Vagina (tissue), 2 donors: Measurements from ENCODE around the gene EDN1.

Source experiments
- POLR2A ChIP-seq, 2 donors: fragments of 450-650 bp; IDR thresholded peaks; one replicate each; pipeline ENCODE4 v1.6.1; 2017; ENCODE audit warnings: antibody characterized with exemption in 2 of 2, mild to moderate bottlenecking in 2 of 2, moderate library complexity in 2 of 2
- POLR2AphosphoS5 ChIP-seq, 2 donors: sonication (generic); formaldehyde crosslinking; IDR thresholded peaks; one replicate each; pipeline ENCODE4 v1.9.0; 2017; ENCODE audit warnings: antibody characterized with exemption in 2 of 2, mild to moderate bottlenecking in 2 of 2, low read depth in 1 of 2; ENCODE audit not compliant: insufficient read depth in 1 of 2
- TF ChIP-seq, protein P1 (sequence below), 3 experiments: fragments of 450-650 bp in 2 of 3; fragments of 200-600 bp in 1 of 3; sonication (generic) in 1 of 3; IDR thresholded peaks; one replicate each; pipeline ENCODE4 v1.5.1; 2017 to 2019; ENCODE audit warnings: antibody characterized with exemption in 3 of 3, mild to moderate bottlenecking in 2 of 3, moderate library complexity in 2 of 3

DNA sequence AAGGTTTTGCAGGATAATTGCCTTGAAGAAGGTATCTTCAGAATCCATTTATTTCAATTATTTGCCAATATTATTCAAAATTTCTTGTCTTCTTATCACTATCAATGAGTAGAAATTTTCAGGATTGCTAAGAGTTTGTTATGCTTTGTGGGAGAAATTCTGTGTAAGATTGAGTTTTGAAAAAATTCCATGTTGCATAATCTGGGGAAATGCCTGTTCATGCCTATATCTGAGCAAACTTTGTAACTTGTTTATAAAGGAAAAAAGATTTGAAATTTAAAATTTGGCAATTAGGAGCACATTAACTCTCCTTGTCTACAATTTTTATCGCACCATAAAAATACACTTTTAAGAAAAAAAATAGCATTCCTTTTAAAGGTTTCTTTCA is 39.8 kb upstream of the EDN1 start:
- TF ChIP-seq, protein P1, sequence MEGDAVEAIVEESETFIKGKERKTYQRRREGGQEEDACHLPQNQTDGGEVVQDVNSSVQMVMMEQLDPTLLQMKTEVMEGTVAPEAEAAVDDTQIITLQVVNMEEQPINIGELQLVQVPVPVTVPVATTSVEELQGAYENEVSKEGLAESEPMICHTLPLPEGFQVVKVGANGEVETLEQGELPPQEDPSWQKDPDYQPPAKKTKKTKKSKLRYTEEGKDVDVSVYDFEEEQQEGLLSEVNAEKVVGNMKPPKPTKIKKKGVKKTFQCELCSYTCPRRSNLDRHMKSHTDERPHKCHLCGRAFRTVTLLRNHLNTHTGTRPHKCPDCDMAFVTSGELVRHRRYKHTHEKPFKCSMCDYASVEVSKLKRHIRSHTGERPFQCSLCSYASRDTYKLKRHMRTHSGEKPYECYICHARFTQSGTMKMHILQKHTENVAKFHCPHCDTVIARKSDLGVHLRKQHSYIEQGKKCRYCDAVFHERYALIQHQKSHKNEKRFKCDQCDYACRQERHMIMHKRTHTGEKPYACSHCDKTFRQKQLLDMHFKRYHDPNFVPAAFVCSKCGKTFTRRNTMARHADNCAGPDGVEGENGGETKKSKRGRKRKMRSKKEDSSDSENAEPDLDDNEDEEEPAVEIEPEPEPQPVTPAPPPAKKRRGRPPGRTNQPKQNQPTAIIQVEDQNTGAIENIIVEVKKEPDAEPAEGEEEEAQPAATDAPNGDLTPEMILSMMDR (IDR thresholded peaks at IDR 0.05): no peak
- no peak for TF ChIP-seq POLR2AphosphoS5 (IDR thresholded peaks at IDR 0.05; ENCODE audit: insufficient read depth in 1 of 2, low read depth in 1 of 2)
- TF ChIP-seq POLR2A (IDR thresholded peaks at IDR 0.05): no peak
